Stimulated activated CD4-positive, alpha-beta T cell treated with anti-CD3 and anti-CD28 coated beads, TNF-alpha, amount 100 ng/mL, for 1 hour (primary cell): Measurements from ENCODE around the gene STARD9.

Source experiments
- DNase-seq, 3 donors: peaks; one replicate each; pipeline ENCODE4 v3.0.0-alpha.2; 2020; ENCODE audit warnings: low read depth in 3 of 3, low spot score in 1 of 3

The STARD9 gene

GRCh38 chr15:42727750-42728381 is 152.5 kb downstream of the STARD9 start:
- DNase-seq = no peak

- no peak for DNase-seq
Observed at GRCh38 chr15:42728560-42728959, 153.2 kb downstream of the STARD9 start.

GRCh38 chr15:42728972-42729371 is 153.6 kb downstream of the STARD9 start:
- DNase-seq = no peak

- no peak for DNase-seq
Observed at GRCh38 chr15:42729409-42729808, 154.0 kb downstream of the STARD9 start.

GRCh38 chr15:42730135-42730534 is 154.7 kb downstream of the STARD9 start:
- DNase-seq = no peak

GRCh38 chr15:42730536-42730935 is 155.1 kb downstream of the STARD9 start:
- no peak for DNase-seq

- no peak for DNase-seq
Observed at GRCh38 chr15:42731461-42731860, 156.1 kb downstream of the STARD9 start.

GRCh38 chr15:42732095-42732827 is 156.9 kb downstream of the STARD9 start:
- no peak for DNase-seq

- no peak for DNase-seq
Observed at GRCh38 chr15:42733027-42733426, 157.6 kb downstream of the STARD9 start.

GRCh38 chr15:42734076-42734672 is 158.8 kb downstream of the STARD9 start:
- DNase-seq = no peak

GRCh38 chr15:42735382-42736165 is 160.2 kb downstream of the STARD9 start:
- DNase-seq = no peak

- DNase-seq = no peak
Observed at GRCh38 chr15:42736178-42736792, 160.9 kb downstream of the STARD9 start.

GRCh38 chr15:42736793-42737528 is 161.6 kb downstream of the STARD9 start, which contains the start of gene CDAN1:
TSS of gene CDAN1 (minus strand) at chr15:42737128. CDS start at chr15:42737102, 26 bp downstream.
- DNase-seq = peak; percentile 80 to 95 (median 89)

GRCh38 chr15:42737529-42738328 is 162.3 kb downstream of the STARD9 start:
- DNase-seq = no peak

- no peak for DNase-seq
Observed at GRCh38 chr15:42741710-42742109, 166.3 kb downstream of the STARD9 start.

GRCh38 chr15:42742149-42742548 is 166.7 kb downstream of the STARD9 start:
- no peak for DNase-seq

- no peak for DNase-seq
Observed at GRCh38 chr15:42744195-42744594, 168.8 kb downstream of the STARD9 start.

- no peak for DNase-seq
Observed at GRCh38 chr15:42749266-42749665, 173.9 kb downstream of the STARD9 start.

GRCh38 chr15:42750306-42750705 is 174.9 kb downstream of the STARD9 start:
- DNase-seq = no peak

- no peak for DNase-seq
Observed at GRCh38 chr15:42759093-42759492, 183.7 kb downstream of the STARD9 start.
